HepG2 (cell line): Measurements from ENCODE around the gene ANK3. TPM values are rescaled to one million over a fixed set of nuclear protein-coding genes. Genes with fewer than 3 reads are reported as not detected.

Experiments
- ATAC-seq: fragments of 200-7000 bp; cut with Tn5 transposase; 3 replicates; pipeline ENCODE4 v1.9.1; 2020; ENCODE audit warnings: mild to moderate bottlenecking, moderate library complexity
- BruUV-seq: library from RNA; stranded (reverse); fragments of 400-500 nt; replicated peaks from 2 replicates; lab custom pipeline; 2021; lab: Mats Ljungman, UMichigan
- CTCF ChIA-PET: fragments of 300-600 bp; formaldehyde crosslinking; extraction: SDS; loops from one replicate; lab custom pipeline; 2021; ENCODE audit warnings: low total read pairs, inconsistent platforms, low intra/inter-chr PET ratio; lab: Yijun Ruan, JAX
- POLR2A ChIA-PET: fragments of 350-600 bp; sonication (Branson Sonifier 250); formaldehyde crosslinking; loops from one replicate; lab custom pipeline; 2020; ENCODE audit warnings: antibody characterized with exemption, inconsistent platforms; lab: Yijun Ruan, JAX
- DNase-seq: peaks from one replicate; pipeline ENCODE4 v3.0.0-alpha.2; 2015; ENCODE audit warnings: low spot score
- FAIRE-seq: peaks from 3 replicates; lab custom pipeline; 2011; peaks lifted over from hg19 to GRCh38; lab: Jason Lieb, UNC
- H2AFZ ChIP-seq: one replicate; pipeline ENCODE4 v1.6.1; 2011; ENCODE audit warnings: low read length, inconsistent platforms
- H3K27ac ChIP-seq: fragments of 300-600 bp; 3 replicates; pipeline ENCODE4 v1.8.0; 2011; ENCODE audit warnings: mixed run types, mild to moderate bottlenecking, mixed read lengths, low read length, inconsistent platforms; ENCODE audit not compliant: insufficient read depth; ENCODE audit errors: extremely low read length
- H3K27me3 ChIP-seq, 2 experiments: fragments of 200-600 bp in 1 of 2; 2 replicates in 1 of 2; 3 replicates in 1 of 2; pipeline versions ENCODE4 v1.6.0 to v1.8.0; 2011; ENCODE audit warnings: low read length in 2 of 2, mild to moderate bottlenecking in 2 of 2, moderate library complexity in 2 of 2, inconsistent platforms in 1 of 2; ENCODE audit not compliant: insufficient read depth in 2 of 2, control insufficient read depth in 1 of 2
- H3K36me3 ChIP-seq, 2 experiments: fragments of 200-600 bp in 1 of 2; replicated peaks in 1 of 2; 2 replicates in 1 of 2; 3 replicates in 1 of 2; pipeline versions ENCODE4 v1.5.1 to v1.8.0; 2011; ENCODE audit warnings: low read length in 2 of 2, inconsistent platforms in 1 of 2; ENCODE audit not compliant: insufficient read depth in 2 of 2, control insufficient read depth in 1 of 2
- H3K4me1 ChIP-seq: 2 replicates; pipeline ENCODE4 v1.5.1; 2012; ENCODE audit warnings: low read length, inconsistent platforms; ENCODE audit not compliant: insufficient read depth
- H3K4me2 ChIP-seq: 2 replicates; pipeline ENCODE4 v1.6.0; 2011; ENCODE audit warnings: low read depth, low read length, inconsistent platforms
- H3K4me3 ChIP-seq, 3 experiments: fragments of 200-600 bp in 1 of 3; sonication (generic), shearing (Covaris generic) in 1 of 3; replicated peaks in 1 of 3; 2 replicates each; pipeline ENCODE4 v1.5.1; 2011 to 2016; ENCODE audit warnings: low read length in 3 of 3, inconsistent platforms in 2 of 3, low read depth in 2 of 3, mild to moderate bottlenecking in 2 of 3, control low read depth in 1 of 3, mixed read lengths in 1 of 3; ENCODE audit not compliant: insufficient read depth in 1 of 3
- H3K79me2 ChIP-seq: one replicate; pipeline ENCODE4 v1.6.1; 2011; ENCODE audit warnings: low read length, inconsistent platforms; ENCODE audit not compliant: insufficient read depth
- H3K9ac ChIP-seq: 2 replicates; pipeline ENCODE4 v1.6.0; 2011; ENCODE audit warnings: mild to moderate bottlenecking, low read depth, low read length, inconsistent platforms; ENCODE audit not compliant: insufficient read depth
- H3K9me3 ChIP-seq: 2 replicates; pipeline ENCODE4 v1.5.1; 2012; ENCODE audit warnings: mild to moderate bottlenecking, low read length
- H4K20me1 ChIP-seq: 2 replicates; pipeline ENCODE4 v1.6.0; 2011; ENCODE audit warnings: inconsistent platforms, mild to moderate bottlenecking, low read length, moderate library complexity; ENCODE audit not compliant: insufficient read depth
- CENPBD1 ChIP-seq: sonication (generic); formaldehyde crosslinking; IDR thresholded peaks from 2 replicates; pipeline ENCODE4 v1.8.0; 2022; ENCODE audit warnings: missing genetic modification reagents, low read depth, mild to moderate bottlenecking, borderline replicate concordance
- ESRRA ChIP-seq: sonication (generic); formaldehyde crosslinking; IDR thresholded peaks from 2 replicates; pipeline ENCODE4 v1.5.1; 2020; ENCODE audit warnings: mild to moderate bottlenecking, low read depth, missing genetic modification reagents
- KAT7 ChIP-seq: IDR thresholded peaks from 2 replicates; pipeline ENCODE4 v1.6.1; 2018; ENCODE audit warnings: borderline replicate concordance, missing compliant biosample characterization
- PAXIP1 ChIP-seq: sonication (generic); formaldehyde crosslinking; conservative IDR thresholded peaks from 2 replicates; pipeline ENCODE4 v1.4.0; 2020; ENCODE audit warnings: mild to moderate bottlenecking, missing genetic modification reagents, moderate library complexity
- RBFOX2 ChIP-seq: fragments of 200-400 bp; formaldehyde crosslinking; IDR thresholded peaks from 2 replicates; pipeline ENCODE4 v1.6.1; 2017; ENCODE audit warnings: low read depth, mild to moderate bottlenecking, low read length
- SP5 ChIP-seq: IDR thresholded peaks from 2 replicates; pipeline ENCODE4 v1.6.1; 2016; ENCODE audit warnings: low read depth, borderline replicate concordance
- SRSF9 ChIP-seq: fragments of 200-400 bp; formaldehyde crosslinking; IDR thresholded peaks from 2 replicates; pipeline ENCODE4 v1.6.1; 2018; ENCODE audit warnings: borderline replicate concordance, mild to moderate bottlenecking, low read depth, low read length; ENCODE audit not compliant: insufficient read depth, poor library complexity, severe bottlenecking
- ZBTB46 ChIP-seq: sonication (generic); formaldehyde crosslinking; IDR thresholded peaks from 2 replicates; pipeline ENCODE4 v1.4.0; 2020; ENCODE audit warnings: mild to moderate bottlenecking, missing genetic modification reagents, borderline replicate concordance
- ZMYM4 ChIP-seq: sonication (generic); formaldehyde crosslinking; IDR thresholded peaks from 2 replicates; pipeline ENCODE4 v1.8.1; 2023; ENCODE audit warnings: mild to moderate bottlenecking, missing genetic modification reagents
- ZNF570 ChIP-seq: sonication (generic); formaldehyde crosslinking; IDR thresholded peaks from 2 replicates; pipeline ENCODE4 v1.4.0; 2020; ENCODE audit warnings: mild to moderate bottlenecking, missing genetic modification reagents, borderline replicate concordance
- ZNF788 ChIP-seq: sonication (generic); formaldehyde crosslinking; IDR thresholded peaks from 2 replicates; pipeline ENCODE4 v1.5.0; 2020; ENCODE audit warnings: mild to moderate bottlenecking, missing genetic modification reagents, borderline replicate concordance
- WGBS: methylation state at CpG from one replicate; pipeline ENCODE4 v1.1.6; 2017; ENCODE audit warnings: low lambda C conversion rate; 5-methylcytosine and 5-hydroxymethylcytosine counted together
- in situ Hi-C: cut with HindIII; loops from 2 replicates; pipeline ENCODE4 v1.10.0; 2017; ENCODE audit warnings: low pct_unique_long_range_greater_than_20kb; ENCODE audit not compliant: extremely low pct_ligation_motif_present
- intact Hi-C: fragments of 100-400 bp; cut with micrococcal nuclease; formaldehyde crosslinking; loops from one replicate; pipeline ENCODE4 v1.10.0; 2022; ENCODE audit not compliant: unreplicated experiment
- polyA plus RNA-seq, 8 experiments: library from polyadenylated mRNA; depleted of rRNA in 3 of 8; stranded (reverse) in 7 of 8; unstranded in 1 of 8; fragments of >200 nt; fragmentation: Illumina TruSeq in 4 of 8; extraction: Trizol in 4 of 8; gene quantifications; 2 replicates each; pipeline versions ENCODE4 v1.2.1 to v1.2.3, GENCODE V29; 2011 to 2016; ENCODE audit warnings: low read depth in 4 of 8, missing spikeins in 1 of 8, mixed read lengths in 1 of 8; ENCODE audit not compliant: insufficient read depth in 1 of 8
- total RNA-seq, 5 experiments: library from RNA; depleted of rRNA; stranded (reverse); fragments of >200 nt; fragmentation: Illumina TruSeq; extraction: Trizol; gene quantifications; 2 replicates each; pipeline ENCODE4 v1.2.3, GENCODE V29; 2016; ENCODE audit warnings: low read depth in 1 of 5

The ANK3 gene
- total and polyA plus RNA-seq, 2 of the 13 experiments (the other 11 are each of a cell fraction or from before 2014, with no cell fraction given): not detected

- POLR2A ChIA-PET: no interaction called here
- Histone ChIP-seq H3K4me1 (no peaks in the 10 kb centered on the region), H3K9me3 (no peaks in the 10 kb centered on the region), H3K27me3 (no peaks in the 10 kb centered on the region), H3K4me3 (no peak overlapping the region), H3K79me2 (no peaks in the 10 kb centered on the region)
- CTCF ChIA-PET: no interaction called here
- in situ Hi-C loops (no loop called here), intact Hi-C loops (no loop called here)
- 0% methylated on average over 1 of the region's 1 CpG for WGBS
- BruUV-seq: no TSS peak
- no peak for DNase-seq
- TF ChIP-seq SP5 (CRISPR knock-in tag): no peak
- no peak for TF ChIP-seq ZMYM4 (CRISPR knock-in tag)
- no peak for TF ChIP-seq ESRRA (CRISPR knock-in tag)
- TF ChIP-seq, all 625 proteins: peak for 0
- no peak overlapping the region for H3K4me2 ChIP-seq
- H4K20me1 ChIP-seq: no peaks in the 10 kb centered on the region
- no peak overlapping the region for H3K9ac ChIP-seq
- H3K27ac ChIP-seq: no peak overlapping the region
- no peaks in the 10 kb centered on the region for H3K36me3 ChIP-seq
- no peak overlapping the region for H2AFZ ChIP-seq
- FAIRE-seq (no peak), ATAC-seq (no peak)
Measured at GRCh38 chr10:60382946-60383681, 6.6 kb downstream of the ANK3 start.

GRCh38 chr10:60380781-60381180, 8.9 kb downstream of the ANK3 start:
- in situ Hi-C loops: no loop called here
- ChIA-PET CTCF (no interaction called here), POLR2A (no interaction called here)
- 47% methylated on average over 5 of the region's 5 CpGs for WGBS
- H3K79me2 ChIP-seq: no peaks in the 10 kb centered on the region
- H3K27me3 ChIP-seq: no peaks in the 10 kb centered on the region
- H3K9me3 ChIP-seq: no peaks in the 10 kb centered on the region
- H3K9ac ChIP-seq: no peak overlapping the region
- H3K4me3 ChIP-seq: no peak overlapping the region
- intact Hi-C loops: no loop called here
- ATAC-seq (no peak), DNase-seq (no peak), FAIRE-seq (no peak)
- H3K4me2 ChIP-seq: no peak overlapping the region
- BruUV-seq: no TSS peak
- H2AFZ ChIP-seq: no peak overlapping the region
- no peaks in the 10 kb centered on the region for H3K4me1 ChIP-seq
- no peak overlapping the region for H3K27ac ChIP-seq
- no peaks in the 10 kb centered on the region for H3K36me3 ChIP-seq
- H4K20me1 ChIP-seq: no peaks in the 10 kb centered on the region
- TF ChIP-seq CENPBD1 (CRISPR knock-in tag) (no peak), ZBTB46 (CRISPR knock-in tag) (no peak), ZNF788 (CRISPR knock-in tag) (no peak), SRSF9 (no peak), PAXIP1 (CRISPR knock-in tag) (no peak), ESRRA (CRISPR knock-in tag) (no peak), ZNF570 (CRISPR knock-in tag) (no peak), RBFOX2 (no peak), KAT7 (CRISPR knock-in tag) (no peak)
